Right lobe of liver (tissue), 4 donors: ENCODE data around the gene DEF6.

Experiments
- CTCF ChIP-seq, 4 donors: fragments of 200-600 bp in 3 of 4; fragments of 450-650 bp in 1 of 4; IDR thresholded peaks; one replicate each; pipeline versions ENCODE4 v1.5.1 to v1.8.0; 2016 to 2022; ENCODE audit warnings: antibody characterized with exemption in 4 of 4, mild to moderate bottlenecking in 2 of 4
- POLR2A ChIP-seq: fragments of 450-650 bp; IDR thresholded peaks from one replicate; pipeline ENCODE4 v1.6.1; 2017; ENCODE audit warnings: antibody characterized with exemption, mild to moderate bottlenecking
- donor health status: DM: no; HTN: no; CAD: no.
- donor health status: DM: no; HTN: no; CAD: no.
- donor health status: DM: no; HTN: yes; CAD: no.

GRCh38 chr6:35354361-35355135, 56.9 kb downstream of the DEF6 start:
- TF ChIP-seq CTCF (IDR thresholded peaks at IDR 0.05) (no peak), POLR2A (no peak)
